HG02759 (cell line): Measurements from ENCODE around the gene CACFD1.

Experiments used
- ATAC-seq: cut with Tn5 transposase; IDR thresholded peaks from one replicate; pipeline ENCODE4 v1.9.1; 2021; ENCODE audit warnings: mild to moderate bottlenecking, moderate library complexity; ENCODE audit not compliant: unreplicated experiment

CACFD1 gene

DNA sequence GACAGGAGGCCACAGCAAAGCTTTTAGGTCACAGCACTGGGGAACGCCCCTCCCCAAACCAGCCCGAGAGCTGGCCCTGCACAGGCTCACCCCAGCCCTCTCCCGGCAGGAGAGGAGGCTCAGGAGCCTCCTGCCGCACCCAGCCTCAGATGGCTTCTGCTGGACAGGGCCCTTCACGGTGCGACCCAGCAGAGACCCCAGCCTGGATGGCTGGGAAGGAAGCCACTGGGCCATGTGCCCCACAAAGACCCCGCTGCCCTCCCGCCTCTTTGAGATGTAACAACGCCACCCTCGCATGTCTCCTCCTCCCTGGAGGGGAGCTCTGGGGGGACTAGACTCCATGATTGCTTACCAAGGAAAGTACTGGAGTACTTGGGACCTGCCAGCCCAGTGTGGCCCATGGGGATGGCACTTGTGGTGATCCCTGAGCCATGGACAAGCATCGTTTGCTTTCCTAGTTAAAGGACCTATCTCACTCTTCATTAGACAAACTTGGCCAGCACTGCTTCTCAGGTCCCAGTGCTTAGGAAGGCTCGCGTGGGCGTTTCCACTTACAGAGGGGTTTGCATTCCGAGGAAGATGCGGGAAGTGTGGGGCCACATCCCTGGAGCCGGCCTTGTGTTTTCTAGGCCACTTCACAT, 56.0 kb downstream of the CACFD1 start:
- no peak for ATAC-seq

DNA sequence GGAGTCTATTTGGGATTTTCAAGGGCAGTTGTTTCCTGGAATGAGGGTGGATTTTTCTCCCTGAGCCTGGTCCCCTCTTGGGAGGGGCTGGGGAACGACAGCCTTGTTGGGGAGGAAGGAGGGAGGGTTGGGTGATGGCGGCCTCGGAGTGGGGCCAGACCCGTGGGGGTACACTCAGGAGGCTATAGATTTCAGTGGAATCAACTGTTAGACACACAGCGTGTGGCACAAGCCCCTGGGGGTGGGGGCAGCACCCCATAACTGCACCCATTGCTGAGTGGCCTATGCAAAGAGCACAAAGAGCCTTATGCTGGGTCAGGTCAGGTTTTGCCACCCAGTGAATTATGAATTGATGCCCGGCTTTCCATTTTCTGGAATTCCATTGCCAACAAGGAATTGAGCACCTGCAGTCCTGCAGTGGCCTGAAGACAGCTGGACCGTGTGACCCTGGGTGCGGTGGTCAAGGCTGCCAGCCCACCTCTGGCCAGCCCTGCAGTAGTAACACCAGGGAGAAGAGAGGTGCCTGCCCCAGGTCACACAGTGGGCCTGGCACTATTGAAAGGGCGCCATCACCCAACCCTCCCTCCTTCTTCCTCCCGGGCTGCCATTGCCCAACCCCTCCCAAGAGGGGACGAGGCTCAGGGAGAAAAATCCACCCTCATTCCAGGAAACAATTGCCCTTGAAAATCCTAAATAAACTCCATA, 56.6 kb downstream of the CACFD1 start:
- no peak for ATAC-seq

DNA sequence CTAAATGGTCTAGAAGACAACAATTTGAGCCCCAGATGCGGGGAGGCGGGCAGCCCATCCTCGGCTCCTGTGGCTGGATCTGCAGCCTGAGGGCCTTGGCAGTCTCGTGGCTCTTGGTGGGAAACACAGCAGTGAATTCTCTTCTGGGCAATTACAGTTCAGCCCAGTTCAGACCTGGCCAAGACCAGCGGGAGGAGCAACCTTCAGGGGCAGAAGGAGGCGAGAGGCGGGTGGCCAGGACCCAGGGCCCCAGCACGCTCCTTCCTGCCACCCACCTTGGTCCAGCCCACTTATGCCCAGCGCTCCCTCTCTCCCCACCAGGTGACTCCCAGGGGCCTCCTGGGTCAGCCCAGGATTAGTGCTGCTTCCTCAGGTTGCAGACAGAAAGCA, 57.2 kb downstream of the CACFD1 start:
- ATAC-seq: no peak

DNA sequence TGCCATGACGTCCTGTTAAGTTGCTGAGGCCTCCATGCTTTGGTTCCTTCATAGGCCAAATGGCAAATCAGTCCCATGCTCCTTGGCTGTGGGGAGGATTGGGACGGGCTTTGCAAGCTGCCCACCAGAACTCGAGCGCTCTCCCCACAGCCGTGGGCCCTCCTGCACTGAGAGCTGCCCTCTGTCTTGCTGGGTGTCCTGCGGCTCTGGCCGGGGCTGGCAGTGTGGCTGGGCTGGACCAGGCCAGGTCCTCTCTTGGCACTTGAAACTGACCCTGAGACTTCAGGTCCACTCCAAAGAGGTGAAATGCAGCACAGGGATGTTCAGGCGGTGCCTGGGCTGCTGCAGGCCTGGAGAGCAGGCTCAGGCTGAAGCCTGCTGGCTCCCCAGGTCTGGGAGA, 57.9 kb downstream of the CACFD1 start:
- no peak for ATAC-seq

DNA sequence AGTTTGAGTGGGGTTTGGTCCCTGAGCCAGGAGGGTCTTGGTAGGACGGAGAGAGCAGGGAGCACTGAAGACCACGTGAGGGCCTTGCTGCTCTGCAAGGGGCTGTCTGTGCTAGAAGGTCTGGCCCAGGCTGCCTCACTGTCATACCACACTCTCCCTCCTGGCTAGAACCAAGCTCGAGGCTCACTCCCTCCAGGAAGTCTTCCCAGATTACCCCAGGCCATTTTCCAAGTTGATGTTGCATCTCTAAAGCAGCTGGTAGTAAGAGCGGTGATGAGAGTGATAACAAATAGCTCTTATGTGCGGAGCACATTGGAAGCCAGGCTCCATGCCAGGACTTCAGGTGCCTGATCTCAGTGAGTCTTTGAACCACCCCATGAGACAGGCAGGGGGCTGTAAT, 58.4 kb downstream of the CACFD1 start:
- no peak for ATAC-seq

DNA sequence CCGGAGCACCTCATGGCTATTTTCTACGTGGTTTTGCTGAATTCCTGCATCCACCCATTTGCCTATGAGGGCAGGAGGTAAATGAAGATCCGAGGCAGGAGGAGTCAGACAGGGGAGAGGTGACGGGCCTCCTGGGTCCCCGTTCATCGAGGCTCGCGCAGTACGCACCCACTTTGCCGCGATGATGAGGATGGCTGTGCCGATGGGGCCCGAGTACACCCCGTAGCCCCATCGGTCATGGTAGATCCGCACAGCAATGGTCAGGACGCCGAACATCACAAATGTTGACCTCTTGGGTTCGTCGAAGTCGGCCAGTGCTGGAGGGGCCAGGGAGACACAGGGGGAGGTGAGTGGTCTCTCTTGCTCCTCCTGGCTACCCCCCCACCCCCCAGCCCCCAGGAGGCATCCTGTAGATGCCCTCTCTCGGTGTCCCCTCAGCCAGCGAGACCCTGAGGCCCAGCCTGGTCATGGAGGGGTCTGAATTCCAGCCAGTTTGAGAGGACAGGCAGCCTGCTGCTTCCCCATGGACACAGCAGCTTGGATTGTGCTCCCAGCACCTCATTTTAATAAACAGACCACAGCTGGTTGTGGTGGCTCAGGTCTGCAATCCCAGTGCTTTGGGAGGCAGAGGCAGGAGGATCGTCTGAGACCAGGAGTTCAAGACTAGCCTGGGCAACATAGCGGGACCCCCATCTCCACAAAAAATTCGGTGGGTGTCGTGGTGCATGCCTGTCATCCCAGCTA, 59.1 kb downstream of the CACFD1 start:
- no peak for ATAC-seq

DNA sequence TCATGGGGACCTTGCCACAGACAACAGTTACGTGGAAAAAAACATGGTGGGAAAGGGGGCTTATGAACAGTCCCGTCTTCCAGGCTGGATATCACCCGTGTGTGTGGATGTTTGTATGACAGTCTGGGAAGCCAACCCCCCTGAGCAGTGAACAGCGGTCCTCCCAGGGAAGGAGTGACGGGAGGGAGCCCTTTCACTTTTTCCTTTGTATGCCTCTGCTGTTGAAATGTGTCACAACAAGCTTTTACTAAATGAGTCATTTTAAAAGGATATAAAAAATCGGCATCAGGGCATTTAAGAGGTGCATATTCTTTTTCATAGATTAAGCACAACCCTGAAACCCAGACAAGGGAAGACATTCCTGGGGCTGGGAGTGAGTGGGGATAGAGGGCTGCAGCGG, 59.9 kb downstream of the CACFD1 start:
- no peak for ATAC-seq

DNA sequence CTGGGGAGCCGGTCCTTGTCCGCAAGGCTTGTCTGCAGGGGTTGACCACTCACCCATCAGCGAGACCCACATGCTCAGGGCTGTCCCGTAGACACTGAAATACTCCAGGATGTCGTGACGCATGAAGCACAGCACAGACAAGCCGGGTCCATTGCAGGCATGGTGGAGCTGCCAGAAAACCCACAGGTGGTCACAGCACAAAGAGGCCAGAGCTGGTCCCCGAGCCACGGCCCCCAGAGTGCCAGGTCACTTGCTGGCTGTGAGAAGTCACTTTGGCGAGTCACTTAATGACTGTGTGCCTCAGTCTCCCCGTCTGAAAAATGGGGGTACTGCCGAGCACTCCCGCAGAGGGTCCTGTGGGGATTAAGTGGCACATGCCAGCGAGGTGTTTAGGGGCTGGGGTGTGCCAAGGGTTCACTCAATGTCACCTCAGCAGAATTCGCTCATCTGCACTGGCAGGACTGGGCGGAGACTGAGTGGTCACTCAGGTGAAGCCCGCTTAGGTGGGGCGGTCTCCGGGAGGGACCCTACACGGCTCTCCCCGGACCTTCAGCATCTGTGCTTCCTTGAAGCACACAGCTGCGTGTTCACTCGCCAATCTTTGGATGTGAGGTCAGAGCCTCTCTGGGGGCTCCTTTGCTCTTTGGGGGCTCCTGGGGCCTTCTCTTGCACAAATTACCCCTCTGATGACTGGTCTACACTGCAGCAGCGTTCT, 60.5 kb downstream of the CACFD1 start:
- no peak for ATAC-seq
